ENCODE data around the gene PGC.

The PGC gene

GRCh38 chr6:41747256-41748101 lies at the start of gene PGC:
Gene PGC, minus strand, starts transcription at chr6:41747397. Its CDS starts 63 bp downstream, at chr6:41747334.
- Histone ChIP-seq H3K27me3 (ENCODE audit: insufficient read depth, low read length) (no peaks in the 10 kb centered on the region), H3K4me1 (ENCODE audit: insufficient read depth, low read length) (no peaks in the 10 kb centered on the region), H3K27ac (ENCODE audit: low read length) (no peak within 1 kb of the TSS), H3K36me3 (ENCODE audit: insufficient read depth, low read depth, low read length) (no peaks in the 10 kb centered on the region), H3K4me3 (ENCODE audit: low read length) (no peak within 1 kb of the TSS), H3K9ac (ENCODE audit: low read depth, low read length) (no peak within 1 kb of the TSS), H3K9me3 (ENCODE audit: insufficient read depth, low read depth, low read length) (no peaks in the 10 kb centered on the region)

- no peaks in the 10 kb centered on the region for H3K9me3 ChIP-seq (ENCODE audit: insufficient read depth, low read depth, low read length)
- no peak overlapping the region for H3K9ac ChIP-seq (ENCODE audit: low read depth, low read length)
- H3K4me1 ChIP-seq (ENCODE audit: insufficient read depth, low read length), result no peaks in the 10 kb centered on the region
- H3K36me3 ChIP-seq (ENCODE audit: insufficient read depth, low read depth, low read length), result peaks cover 68% of the 10 kb centered on the region
- no peak overlapping the region for H3K4me3 ChIP-seq (ENCODE audit: low read length)
- no peak overlapping the region for H3K27ac ChIP-seq (ENCODE audit: low read length)
- no peaks in the 10 kb centered on the region for H3K27me3 ChIP-seq (ENCODE audit: insufficient read depth, low read length)
Measured at GRCh38 chr6:41796474-41796873, 49.3 kb upstream of the PGC start.

DNA sequence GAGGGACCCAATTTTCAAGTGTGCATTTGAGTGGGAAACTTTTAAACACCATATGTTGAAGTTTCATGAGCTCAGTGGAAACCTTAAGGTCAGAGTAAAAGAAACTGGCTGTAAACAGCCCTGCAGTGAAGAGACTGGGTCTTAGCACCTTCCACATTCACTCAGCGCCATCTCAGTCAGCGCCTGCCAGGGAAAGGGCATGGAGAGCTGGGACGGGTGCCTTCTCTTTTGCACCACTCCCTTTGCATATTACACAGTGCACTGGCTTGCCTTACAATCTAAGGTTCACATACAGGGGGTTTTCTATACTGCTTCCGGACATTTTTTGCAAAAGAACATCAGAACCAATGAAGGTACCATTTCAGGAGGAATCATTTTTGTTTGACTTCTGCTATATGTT lies 44.8 kb upstream of the PGC start:
- no peaks in the 10 kb centered on the region for H3K4me1 ChIP-seq (ENCODE audit: insufficient read depth, low read length)
- no peak overlapping the region for H3K4me3 ChIP-seq (ENCODE audit: low read length)
- no peaks in the 10 kb centered on the region for H3K9me3 ChIP-seq (ENCODE audit: insufficient read depth, low read depth, low read length)
- H3K27ac ChIP-seq (ENCODE audit: low read length), result no peak overlapping the region
- H3K36me3 ChIP-seq (ENCODE audit: insufficient read depth, low read depth, low read length), result peaks cover 59% of the 10 kb centered on the region
- H3K9ac ChIP-seq (ENCODE audit: low read depth, low read length), result no peak overlapping the region
- H3K27me3 ChIP-seq (ENCODE audit: insufficient read depth, low read length), result no peaks in the 10 kb centered on the region

DNA sequence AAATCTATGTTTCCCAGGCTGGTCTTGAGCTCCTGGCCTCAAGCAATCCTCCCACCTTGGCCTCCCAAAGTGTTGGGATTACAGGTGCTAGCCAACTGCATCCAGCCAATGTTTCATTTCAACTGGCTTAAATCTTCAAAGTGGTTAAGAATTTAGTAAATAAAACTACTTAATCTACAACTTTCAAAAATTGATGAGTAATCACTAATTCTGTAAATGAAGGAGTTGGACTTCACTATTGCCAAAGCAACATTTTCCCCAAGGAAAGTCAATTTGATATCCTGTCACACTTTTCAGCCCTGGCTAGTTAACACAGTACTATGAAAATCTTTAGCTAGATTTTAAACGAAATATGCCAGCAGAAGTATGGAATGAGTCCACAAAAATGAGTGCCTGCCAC lies 44.1 kb upstream of the PGC start:
- no peaks in the 10 kb centered on the region for H3K4me1 ChIP-seq (ENCODE audit: insufficient read depth, low read length)
- H3K27ac ChIP-seq (ENCODE audit: low read length), result no peak overlapping the region
- H3K36me3 ChIP-seq (ENCODE audit: insufficient read depth, low read depth, low read length), result peaks cover 55% of the 10 kb centered on the region
- no peaks in the 10 kb centered on the region for H3K9me3 ChIP-seq (ENCODE audit: insufficient read depth, low read depth, low read length)
- no peak overlapping the region for H3K4me3 ChIP-seq (ENCODE audit: low read length)
- H3K27me3 ChIP-seq (ENCODE audit: insufficient read depth, low read length), result no peaks in the 10 kb centered on the region
- no peak overlapping the region for H3K9ac ChIP-seq (ENCODE audit: low read depth, low read length)

DNA sequence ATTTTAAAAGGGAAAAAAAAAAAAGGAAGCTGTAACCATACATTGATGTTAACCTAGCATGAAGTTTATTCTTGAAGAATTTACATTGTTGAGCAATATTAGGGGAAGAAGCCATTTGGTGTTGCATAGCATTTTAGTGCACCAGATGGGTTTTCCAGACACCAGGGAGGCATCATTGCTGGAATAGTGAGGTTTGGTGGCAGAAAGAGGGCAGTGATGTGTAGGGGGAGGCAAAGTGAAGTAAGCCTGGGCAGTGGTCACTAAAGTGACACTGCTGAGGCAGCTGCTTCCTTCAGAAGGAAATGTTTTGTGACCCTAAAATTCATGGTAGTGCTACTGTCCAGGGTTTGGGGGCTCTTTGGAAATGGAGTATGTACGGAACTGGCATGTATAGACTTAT lies 42.8 kb upstream of the PGC start:
- no peak overlapping the region for H3K4me3 ChIP-seq (ENCODE audit: low read length)
- no peaks in the 10 kb centered on the region for H3K9me3 ChIP-seq (ENCODE audit: insufficient read depth, low read depth, low read length)
- peaks cover 11% of the 10 kb centered on the region for H3K27me3 ChIP-seq (ENCODE audit: insufficient read depth, low read length)
- no peak overlapping the region for H3K27ac ChIP-seq (ENCODE audit: low read length)
- 0 out of 2 replicates have a peak, but pooled peaks cover 3% of the 10 kb centered on the region for H3K4me1 ChIP-seq (ENCODE audit: insufficient read depth, low read length)
- peaks cover 43% of the 10 kb centered on the region for H3K36me3 ChIP-seq (ENCODE audit: insufficient read depth, low read depth, low read length)
- no peak overlapping the region for H3K9ac ChIP-seq (ENCODE audit: low read depth, low read length)

- Histone ChIP-seq H3K27me3 (ENCODE audit: insufficient read depth, low read length) (peaks cover 18% of the 10 kb centered on the region), H3K4me1 (ENCODE audit: insufficient read depth, low read length) (0 out of 2 replicates have a peak, but pooled peaks cover 3% of the 10 kb centered on the region), H3K36me3 (ENCODE audit: insufficient read depth, low read depth, low read length) (peaks cover 39% of the 10 kb centered on the region), H3K9ac (ENCODE audit: low read depth, low read length) (no peak overlapping the region), H3K4me3 (ENCODE audit: low read length) (no peak overlapping the region), H3K9me3 (ENCODE audit: insufficient read depth, low read depth, low read length) (no peaks in the 10 kb centered on the region), H3K27ac (ENCODE audit: low read length) (no peak overlapping the region)
Measured at GRCh38 chr6:41789390-41789724, 42.2 kb upstream of the PGC start.

DNA sequence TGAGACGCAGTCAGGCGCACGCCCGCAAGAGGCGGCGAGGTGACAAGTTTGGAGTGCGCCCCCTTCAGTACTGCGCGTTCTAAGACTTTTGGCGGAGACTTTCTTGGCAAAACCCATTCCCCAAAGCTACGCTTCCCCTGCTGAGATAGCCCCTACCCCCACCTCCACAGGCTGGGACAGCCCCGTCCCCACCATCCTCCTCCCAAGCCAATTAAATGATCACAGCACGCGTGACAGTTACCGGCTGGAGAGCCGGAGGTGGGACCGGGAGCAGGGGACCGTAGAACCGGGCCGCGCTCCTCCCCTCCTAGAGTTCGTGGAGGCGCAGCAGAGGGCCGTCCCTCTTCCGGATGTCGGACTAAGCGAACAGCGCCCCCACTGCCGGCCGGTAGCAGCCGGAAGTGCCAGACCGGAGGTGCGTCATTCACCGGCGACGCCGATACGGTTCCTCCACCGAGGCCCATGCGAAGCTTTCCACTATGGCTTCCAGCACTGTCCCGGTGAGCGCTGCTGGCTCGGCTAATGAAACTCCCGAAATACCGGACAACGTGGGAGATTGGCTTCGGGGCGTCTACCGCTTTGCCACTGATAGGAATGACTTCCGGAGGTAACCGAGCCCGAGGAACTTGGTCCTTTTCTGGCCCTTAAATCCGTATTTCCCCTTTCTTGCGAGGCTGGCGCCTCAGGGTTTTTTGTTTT lies 40.2 kb upstream of the PGC start, which contains the start of gene TOMM6:
Gene TOMM6, plus strand, starts transcription at position 476 of the 699 bp plus-strand sequence. Its CDS starts 4 bp downstream, at position 480.
- H3K27ac ChIP-seq (ENCODE audit: low read length), result peak within 1 kb of the TSS; percentile 69
- H3K4me3 ChIP-seq (ENCODE audit: low read length), result peak within 1 kb of the TSS; percentile 97
- H3K9ac ChIP-seq (ENCODE audit: low read depth, low read length), result peak within 1 kb of the TSS; percentile 98
- H3K27me3 ChIP-seq (ENCODE audit: insufficient read depth, low read length), result peaks cover 38% of the 10 kb centered on the region
- 0 out of 2 replicates have a peak, but pooled peaks cover 3% of the 10 kb centered on the region for H3K4me1 ChIP-seq (ENCODE audit: insufficient read depth, low read length)
- H3K9me3 ChIP-seq (ENCODE audit: insufficient read depth, low read depth, low read length), result no peaks in the 10 kb centered on the region
- H3K36me3 ChIP-seq (ENCODE audit: insufficient read depth, low read depth, low read length), result peaks cover 36% of the 10 kb centered on the region

- peak overlapping the region; percentile 98 for H3K9ac ChIP-seq (ENCODE audit: low read depth, low read length)
- H3K4me3 ChIP-seq (ENCODE audit: low read length), result peak overlapping the region; percentile 97
- no peaks in the 10 kb centered on the region for H3K9me3 ChIP-seq (ENCODE audit: insufficient read depth, low read depth, low read length)
- H3K4me1 ChIP-seq (ENCODE audit: insufficient read depth, low read length), result 0 out of 2 replicates have a peak, but pooled peaks cover 3% of the 10 kb centered on the region
- H3K27ac ChIP-seq (ENCODE audit: low read length), result no peak overlapping the region
- H3K36me3 ChIP-seq (ENCODE audit: insufficient read depth, low read depth, low read length), result peaks cover 29% of the 10 kb centered on the region
- peaks cover 43% of the 10 kb centered on the region for H3K27me3 ChIP-seq (ENCODE audit: insufficient read depth, low read length)
Measured at GRCh38 chr6:41786451-41787218, 39.4 kb upstream of the PGC start.

DNA sequence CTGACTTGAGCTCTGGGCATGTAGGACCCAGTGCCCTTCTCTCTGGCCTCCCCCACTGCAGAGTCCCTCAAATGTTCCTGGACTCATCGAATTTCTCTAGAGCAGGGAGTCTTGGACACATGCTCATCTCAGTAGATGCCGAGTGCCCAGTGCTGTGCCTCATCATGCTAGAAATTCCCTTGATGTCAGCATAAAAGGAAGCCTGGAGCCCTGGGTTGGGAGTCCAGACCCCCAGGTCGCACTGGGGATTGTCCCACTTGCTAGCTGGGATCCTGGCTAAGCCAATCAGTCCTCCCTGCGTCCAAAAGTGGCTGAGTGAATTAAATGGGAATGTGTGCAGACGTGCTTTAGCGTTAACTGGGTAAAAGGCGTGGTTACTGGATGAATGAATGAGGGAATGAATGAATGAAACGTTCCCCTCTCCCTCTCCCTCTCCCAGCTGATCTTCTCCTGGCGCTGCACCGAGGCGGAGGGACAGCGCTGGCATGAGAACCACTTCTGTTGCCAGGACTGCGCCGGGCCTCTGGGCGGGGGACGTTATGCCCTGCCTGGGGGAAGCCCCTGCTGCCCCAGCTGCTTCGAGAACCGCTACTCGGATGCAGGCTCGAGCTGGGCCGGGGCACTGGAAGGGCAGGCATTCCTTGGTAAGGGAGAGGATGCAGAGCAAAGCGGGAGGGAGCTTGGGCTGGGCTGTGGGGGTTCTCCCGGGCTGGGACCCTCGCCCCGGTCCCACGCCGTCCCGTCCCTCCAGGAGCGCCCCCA lies 38.7 kb upstream of the PGC start:
- Histone ChIP-seq H3K9ac (ENCODE audit: low read depth, low read length) (peak overlapping the region; percentile 56; the same call in 1 of the 2 replicates), H3K27me3 (ENCODE audit: insufficient read depth, low read length) (peaks cover 51% of the 10 kb centered on the region), H3K4me1 (ENCODE audit: insufficient read depth, low read length) (peaks cover 9% of the 10 kb centered on the region; the same call in 1 of the 2 replicates), H3K9me3 (ENCODE audit: insufficient read depth, low read depth, low read length) (no peaks in the 10 kb centered on the region), H3K4me3 (ENCODE audit: low read length) (peak overlapping the region; percentile 97), H3K27ac (ENCODE audit: low read length) (no peak overlapping the region), H3K36me3 (ENCODE audit: insufficient read depth, low read depth, low read length) (peaks cover 21% of the 10 kb centered on the region)

GRCh38 chr6:41785254-41785653 lies 38.1 kb upstream of the PGC start:
- H3K27ac ChIP-seq (ENCODE audit: low read length), result no peak overlapping the region
- H3K4me3 ChIP-seq (ENCODE audit: low read length), result no peak overlapping the region
- peaks cover 52% of the 10 kb centered on the region for H3K27me3 ChIP-seq (ENCODE audit: insufficient read depth, low read length)
- H3K9ac ChIP-seq (ENCODE audit: low read depth, low read length), result no peak overlapping the region
- H3K4me1 ChIP-seq (ENCODE audit: insufficient read depth, low read length), result peaks cover 9% of the 10 kb centered on the region; the same call in 1 of the 2 replicates
- peaks cover 15% of the 10 kb centered on the region for H3K36me3 ChIP-seq (ENCODE audit: insufficient read depth, low read depth, low read length)
- no peaks in the 10 kb centered on the region for H3K9me3 ChIP-seq (ENCODE audit: insufficient read depth, low read depth, low read length)
